Ectodermal cell (in vitro differentiated cells): Measurements from ENCODE around the gene RPL12.
A peak's percentile ranks its signal among the peaks of the same experiment; 100 is the strongest.

Experiments used
- H3K27ac ChIP-seq: 2 replicates; pipeline ENCODE4 v1.7.0; 2013; ENCODE audit warnings: mild to moderate bottlenecking, low read depth, low read length; ENCODE audit not compliant: insufficient read depth, poor library complexity, severe bottlenecking
- H3K27me3 ChIP-seq: 2 replicates; pipeline ENCODE4 v1.7.0; 2013; ENCODE audit warnings: mild to moderate bottlenecking, low read length; ENCODE audit not compliant: insufficient read depth, control insufficient read depth, poor library complexity, severe bottlenecking
- H3K36me3 ChIP-seq: one replicate; pipeline ENCODE4 v1.7.0; 2013; ENCODE audit warnings: low read length; ENCODE audit not compliant: control insufficient read depth, insufficient read depth
- H3K4me1 ChIP-seq: one replicate; pipeline ENCODE4 v1.7.0; 2013; ENCODE audit warnings: low read length; ENCODE audit not compliant: control insufficient read depth, insufficient read depth
- H3K4me3 ChIP-seq: 2 replicates; pipeline ENCODE4 v1.7.0; 2013; ENCODE audit warnings: low read depth, low read length, control low read depth; ENCODE audit not compliant: insufficient read depth
- H3K9me3 ChIP-seq: 2 replicates; pipeline ENCODE4 v1.7.0; 2013; ENCODE audit warnings: mild to moderate bottlenecking, low read length, moderate library complexity; ENCODE audit not compliant: control insufficient read depth
- WGBS, 2 experiments: methylation state at CpG; one replicate each; pipeline ENCODE4 v1.1.7; 2013; ENCODE audit warnings: missing lambda C conversion rate in 2 of 2; 5-methylcytosine and 5-hydroxymethylcytosine counted together

Gene RPL12

DNA sequence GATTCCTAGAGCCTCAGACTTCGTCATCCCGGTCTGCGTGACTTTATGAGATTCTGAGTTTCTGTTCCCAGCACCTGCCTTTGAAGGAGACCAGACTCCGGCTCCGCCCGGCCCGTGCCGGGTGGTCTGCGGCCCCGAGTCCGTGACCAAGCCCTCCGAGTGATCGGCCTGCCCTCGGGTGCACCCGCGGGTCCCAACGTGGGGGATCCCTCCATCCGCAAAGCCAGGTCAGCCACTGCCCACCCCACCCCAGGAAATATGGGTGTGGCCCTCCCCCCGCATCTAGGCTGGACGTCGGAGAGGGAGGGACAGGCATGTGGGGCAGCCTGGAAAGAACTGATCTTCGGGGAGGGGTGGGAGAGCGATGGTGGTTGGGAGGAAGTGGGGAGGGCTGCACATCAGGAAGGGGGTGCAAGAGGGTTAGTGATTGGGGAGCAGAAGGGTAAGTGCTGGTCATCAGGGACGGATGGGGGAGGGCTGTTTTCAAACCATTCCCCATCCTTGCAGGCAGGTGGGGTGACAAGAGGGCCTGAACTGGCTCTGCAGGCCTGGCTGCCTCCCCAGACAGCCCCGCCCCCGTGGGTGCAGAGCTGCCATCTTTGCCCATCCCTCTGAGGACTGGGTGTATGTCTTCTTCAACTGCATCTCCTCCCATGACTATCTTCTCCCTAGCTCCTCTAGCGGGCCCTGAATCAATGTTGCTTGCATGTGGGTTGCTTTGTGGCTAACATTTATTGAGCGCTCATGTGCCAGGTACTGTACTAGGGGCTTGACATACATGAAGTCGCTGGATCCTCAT lies 851 bp upstream of the RPL12 start:
- Histone ChIP-seq H3K4me1 (peaks cover 15% of the 10 kb centered on the region), H3K36me3 (peaks cover 29% of the 10 kb centered on the region), H3K4me3 (peak overlapping the region; percentile 72), H3K27me3 (no peaks in the 10 kb centered on the region), H3K27ac (no peak overlapping the region), H3K9me3 (no peaks in the 10 kb centered on the region)
- WGBS, 2 experiments, result 12% methylated on average over 29 of the region's 29 CpGs

DNA sequence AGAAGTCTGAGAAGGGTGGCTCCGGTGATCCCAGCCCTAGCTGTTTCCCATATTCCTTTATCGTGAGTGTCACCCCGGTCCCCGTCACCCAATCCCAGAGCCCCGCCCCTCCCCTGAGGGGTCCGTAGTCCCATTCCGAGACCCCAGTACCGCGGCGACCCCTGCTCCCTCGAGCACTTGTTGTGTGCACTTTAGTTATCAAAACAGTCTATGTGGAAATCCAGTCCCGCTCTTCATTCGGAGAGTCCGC lies 327 bp upstream of the RPL12 start:
- H3K27me3 ChIP-seq, result no peaks in the 10 kb centered on the region
- peaks cover 15% of the 10 kb centered on the region for H3K4me1 ChIP-seq
- 0% methylated on average over 14 of the region's 14 CpGs for WGBS, 2 experiments
- H3K4me3 ChIP-seq, result peak overlapping the region; percentile 72
- H3K9me3 ChIP-seq, result no peaks in the 10 kb centered on the region
- H3K27ac ChIP-seq, result no peak overlapping the region
- H3K36me3 ChIP-seq, result peaks cover 34% of the 10 kb centered on the region

DNA sequence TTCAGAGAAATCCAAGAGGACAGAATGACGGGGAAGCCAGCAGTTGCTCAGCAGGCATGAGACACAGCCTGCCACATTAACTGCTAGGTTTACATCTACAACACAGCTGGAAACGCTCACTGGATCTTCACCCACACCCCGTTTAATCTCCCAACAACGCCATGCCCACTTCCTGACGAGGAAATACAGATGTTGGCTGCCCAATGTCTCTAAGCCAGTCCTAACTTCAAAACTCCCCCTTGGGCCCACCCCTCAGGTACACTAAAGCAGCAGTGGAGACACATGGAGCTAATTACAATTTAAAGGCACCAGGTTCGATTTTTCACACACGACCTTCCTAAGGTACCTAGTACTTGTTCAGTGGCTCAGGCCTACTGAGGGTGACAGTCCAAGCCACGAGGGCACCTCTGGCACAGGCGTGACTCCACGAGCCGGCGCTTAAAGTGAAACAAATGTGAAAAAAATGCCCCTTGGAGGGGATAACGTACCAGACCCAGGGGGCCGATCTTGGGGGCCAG lies 904 bp downstream of the RPL12 start:
- Histone ChIP-seq H3K4me3 (peak overlapping the region; percentile 72), H3K27ac (no peak overlapping the region), H3K36me3 (peaks cover 41% of the 10 kb centered on the region), H3K4me1 (peaks cover 15% of the 10 kb centered on the region), H3K27me3 (no peaks in the 10 kb centered on the region), H3K9me3 (no peaks in the 10 kb centered on the region)
- WGBS, 2 experiments, result 1 to 2% methylated on average over 14 of the region's 14 CpGs

DNA sequence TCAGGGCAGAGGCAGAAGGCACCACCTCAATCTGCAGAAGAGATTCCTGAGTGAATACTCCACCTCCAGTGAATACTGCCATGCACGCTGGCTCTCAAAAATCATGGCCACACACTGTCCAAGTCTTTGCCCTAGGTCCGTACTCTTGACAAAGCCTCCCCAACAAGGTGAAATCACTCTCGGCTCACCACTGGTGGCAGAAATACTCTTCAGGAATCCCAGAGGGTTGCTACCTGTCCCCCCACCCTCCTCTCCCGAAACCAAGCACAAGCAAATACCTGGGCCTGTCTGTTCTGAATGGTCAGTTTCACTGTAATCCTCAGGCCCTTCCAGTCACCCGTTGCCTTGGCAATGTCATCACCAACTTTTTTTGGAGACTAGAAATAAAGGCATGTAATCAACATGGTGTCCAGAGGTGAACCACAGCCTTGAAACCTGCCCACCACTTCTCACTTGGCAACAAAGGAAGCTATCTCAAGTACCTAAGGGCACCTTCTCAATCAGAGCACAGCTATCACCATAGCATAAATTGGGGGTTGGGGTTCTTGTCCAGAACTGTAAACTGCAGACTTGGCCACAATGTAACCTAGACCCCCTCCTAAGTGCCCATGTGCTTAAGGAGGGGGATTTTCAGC lies 1.8 kb downstream of the RPL12 start:
- 71 to 78% methylated on average over 5 of the region's 5 CpGs for WGBS, 2 experiments
- peaks cover 48% of the 10 kb centered on the region for H3K36me3 ChIP-seq

DNA sequence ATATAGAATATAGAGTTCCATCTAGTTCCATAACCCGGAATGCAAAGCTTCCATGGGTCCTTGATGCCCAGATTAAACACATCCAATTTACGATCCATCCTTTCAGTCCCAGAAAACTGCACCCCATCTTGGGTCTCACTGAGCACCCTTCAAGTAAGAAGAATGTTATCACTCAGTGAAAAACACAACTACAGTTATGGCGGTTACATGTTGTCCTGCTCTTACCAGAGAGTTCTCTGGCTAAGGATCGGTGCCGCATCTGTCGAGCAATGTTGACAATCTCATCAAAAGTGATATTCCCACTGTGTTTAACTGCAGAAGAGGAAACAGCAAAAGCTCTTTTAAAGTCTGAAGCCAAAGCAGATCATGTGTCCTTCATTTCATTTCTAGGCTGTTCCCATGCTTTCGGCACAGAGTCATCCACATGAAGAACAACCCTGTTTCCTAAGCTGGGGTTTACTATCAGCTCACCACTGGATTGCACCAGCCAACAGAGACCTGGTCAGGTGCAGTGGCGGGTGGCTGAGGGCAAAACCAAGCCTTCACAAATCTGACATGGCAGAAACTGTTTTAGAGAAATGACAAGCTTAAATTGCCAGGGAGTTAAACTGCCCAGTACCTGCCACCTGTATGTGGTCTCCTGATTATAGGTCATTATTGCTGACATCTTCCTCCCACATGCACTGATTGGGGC lies 2.9 kb downstream of the RPL12 start:
- H3K4me3 ChIP-seq, result peak overlapping the region; percentile 20
- 94 to 96% methylated on average over 8 of the region's 8 CpGs for WGBS, 2 experiments
- H3K27ac ChIP-seq, result no peak overlapping the region

More for the DNA sequence above, 1.8 kb downstream of the RPL12 start:
- Histone ChIP-seq H3K27me3 (no peaks in the 10 kb centered on the region), H3K4me1 (peaks cover 15% of the 10 kb centered on the region), H3K27ac (peak overlapping the region; percentile 52), H3K9me3 (no peaks in the 10 kb centered on the region), H3K4me3 (peak overlapping the region; percentile 72)

DNA sequence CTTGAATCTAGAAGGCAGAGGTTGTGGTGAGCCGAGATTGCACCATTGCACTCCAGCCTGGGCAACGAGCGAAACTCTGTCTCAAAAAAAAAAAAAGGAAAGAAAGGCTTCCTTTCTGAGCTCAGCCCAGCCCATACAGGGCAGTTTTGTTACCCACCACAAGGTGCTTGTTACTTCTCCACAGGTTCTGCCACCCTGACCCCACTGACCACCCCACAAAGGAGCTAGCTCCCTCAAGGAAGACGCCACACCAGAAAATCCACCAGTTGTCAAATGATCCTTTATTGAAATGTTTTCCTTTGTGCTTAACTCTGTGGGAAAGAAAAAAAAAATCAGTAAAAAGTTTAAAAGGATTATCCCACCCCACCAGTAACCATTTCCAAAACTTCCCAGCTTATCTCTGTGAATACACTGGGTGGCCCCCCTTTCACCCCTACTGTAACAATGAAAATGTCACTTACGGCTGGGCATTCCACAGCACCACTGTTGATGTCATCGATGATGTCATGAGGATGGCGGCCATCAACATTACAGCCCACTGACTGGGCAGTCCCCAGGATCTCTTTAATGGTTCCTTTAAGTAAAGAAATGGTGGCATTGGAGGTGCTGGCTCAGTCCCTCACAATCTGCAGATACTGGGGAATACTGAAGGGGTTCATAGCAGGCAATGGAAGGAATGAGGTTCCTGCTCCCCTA lies 3.6 kb downstream of the RPL12 start:
- WGBS, 2 experiments, result 90 to 91% methylated on average over 7 of the region's 7 CpGs
- Histone ChIP-seq H3K9me3 (no peaks in the 10 kb centered on the region), H3K4me1 (peaks cover 15% of the 10 kb centered on the region), H3K27ac (peak overlapping the region; percentile 56), H3K27me3 (no peaks in the 10 kb centered on the region), H3K36me3 (peaks cover 51% of the 10 kb centered on the region), H3K4me3 (no peak overlapping the region)

More for the DNA sequence above, 2.9 kb downstream of the RPL12 start:
- Histone ChIP-seq H3K9me3 (no peaks in the 10 kb centered on the region), H3K36me3 (peaks cover 48% of the 10 kb centered on the region), H3K27me3 (no peaks in the 10 kb centered on the region), H3K4me1 (peaks cover 15% of the 10 kb centered on the region)

DNA sequence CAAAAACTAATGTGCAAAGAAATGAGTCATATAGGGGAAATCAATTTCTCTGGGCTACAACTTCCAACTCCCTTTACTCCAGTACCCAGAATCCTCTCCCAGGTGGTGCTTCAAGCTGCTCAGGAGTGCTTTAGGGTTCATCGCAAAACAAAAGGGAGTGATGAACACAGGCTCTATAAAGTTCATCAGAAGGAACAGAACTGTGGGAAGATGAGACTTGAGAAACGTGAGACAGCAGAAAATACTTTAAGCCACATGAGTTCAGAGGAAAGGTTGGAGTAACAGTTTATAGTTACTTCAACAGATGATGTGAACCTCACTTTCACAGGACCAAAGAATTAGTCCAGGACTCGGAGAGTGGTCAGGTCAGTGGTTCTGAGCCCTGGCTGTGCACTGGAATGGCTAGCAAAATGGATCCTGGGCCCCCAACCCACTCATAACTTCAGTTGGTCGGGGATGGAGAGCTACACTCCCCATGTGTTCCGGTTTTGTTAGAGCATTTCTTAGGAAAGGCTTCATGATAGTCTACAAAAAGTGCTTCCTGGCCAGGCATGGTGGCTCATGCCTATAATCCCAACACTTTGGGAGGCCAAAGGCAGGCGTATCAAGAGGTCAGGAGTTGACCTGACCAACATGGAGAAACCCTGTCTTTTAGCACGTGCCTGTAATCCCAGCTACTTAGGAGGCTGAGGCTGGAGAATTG lies 4.3 kb downstream of the RPL12 start:
- no peak overlapping the region for H3K4me3 ChIP-seq
- H3K27ac ChIP-seq, result no peak overlapping the region
- WGBS, 2 experiments, result 94 to 95% methylated on average over 7 of the region's 7 CpGs
- peaks cover 55% of the 10 kb centered on the region for H3K36me3 ChIP-seq
- H3K4me1 ChIP-seq, result peaks cover 15% of the 10 kb centered on the region
- H3K27me3 ChIP-seq, result no peaks in the 10 kb centered on the region
- H3K9me3 ChIP-seq, result no peaks in the 10 kb centered on the region

DNA sequence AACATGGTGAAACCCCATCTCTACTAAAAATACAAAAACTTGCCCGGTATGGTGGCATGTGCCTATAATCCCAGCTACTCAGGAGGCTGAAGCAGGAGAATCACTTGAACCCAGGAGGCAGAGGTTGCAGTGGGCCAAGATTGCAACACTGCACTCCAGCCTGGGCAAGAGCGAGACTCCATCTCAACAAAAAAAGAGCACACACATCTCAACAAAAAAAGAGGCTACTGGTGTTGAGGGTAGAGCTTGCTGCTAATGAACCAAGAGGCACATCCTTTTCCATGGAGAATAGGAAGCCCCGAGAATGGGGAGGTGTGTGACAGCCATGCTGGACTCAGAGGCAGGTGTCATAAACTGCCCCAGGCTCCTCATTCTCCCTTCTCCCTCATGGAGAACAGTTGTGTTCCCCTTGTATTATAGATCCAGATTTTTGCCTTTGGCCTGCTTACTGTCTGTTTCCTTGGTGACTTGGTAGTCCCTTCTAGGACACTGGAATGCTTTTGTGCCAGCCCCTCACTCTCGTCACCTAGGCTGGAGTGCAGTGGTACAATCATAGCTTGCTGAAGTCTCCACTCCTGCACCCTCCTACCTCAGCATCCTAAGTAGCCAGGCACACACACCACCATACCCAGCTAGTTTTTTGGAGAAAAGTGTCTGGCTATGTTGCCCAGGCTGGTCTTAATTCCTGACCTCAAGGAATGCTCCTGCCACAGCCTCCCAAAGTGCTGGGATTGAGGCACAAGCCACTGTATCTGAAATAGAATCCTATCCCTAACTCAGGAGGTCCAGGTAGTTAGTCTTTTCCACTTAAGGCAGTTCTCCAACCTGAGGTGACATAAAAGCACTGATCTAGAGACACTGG lies 5.1 kb downstream of the RPL12 start:
- Histone ChIP-seq H3K36me3 (peaks cover 55% of the 10 kb centered on the region), H3K9me3 (no peaks in the 10 kb centered on the region), H3K27ac (no peak overlapping the region), H3K4me3 (no peak overlapping the region), H3K27me3 (no peaks in the 10 kb centered on the region), H3K4me1 (peaks cover 15% of the 10 kb centered on the region)
- WGBS, 2 experiments, result 90 to 91% methylated on average over 4 of the region's 4 CpGs
